Mammary epithelial cell (primary cell): ENCODE measurements around the gene ZNF431.

Experiments
- EZH2 ChIP-seq: IDR thresholded peaks from 2 replicates; pipeline ENCODE4 v1.6.1; 2012; ENCODE audit warnings: low read length, inconsistent platforms, borderline replicate concordance
- TF ChIP-seq, protein P1 (sequence below), 2 donors: IDR thresholded peaks in 1 of 2; conservative IDR thresholded peaks in 1 of 2; 2 replicates each; pipeline ENCODE4 v1.5.1; 2011 to 2012; ENCODE audit warnings: inconsistent platforms in 2 of 2, low read length in 2 of 2, mild to moderate bottlenecking in 2 of 2, control low read depth in 1 of 2, low read depth in 1 of 2; ENCODE audit not compliant: insufficient read depth in 1 of 2; ENCODE audit errors: extremely low read depth in 1 of 2

DNA sequence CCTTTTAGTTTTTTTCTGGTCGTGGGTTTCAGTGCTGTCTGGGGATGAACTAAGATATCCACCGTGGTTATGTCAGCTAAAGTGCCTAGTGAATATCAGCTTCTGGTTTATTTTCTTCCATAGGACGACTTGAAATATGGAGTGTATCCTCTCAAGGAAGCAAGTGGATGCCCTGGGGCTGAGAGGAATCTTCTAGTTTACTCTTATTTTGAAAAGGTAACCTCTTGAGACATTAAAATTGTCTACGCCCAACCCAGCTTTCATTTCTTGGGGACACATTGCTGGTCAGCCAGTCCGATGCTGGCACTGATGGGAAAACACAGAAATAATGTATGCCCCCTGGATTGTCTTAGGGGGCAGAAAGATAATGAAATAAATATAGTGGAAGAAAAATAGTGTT lies 1.6 kb downstream of the ZNF431 start:
- TF ChIP-seq, protein P1, sequence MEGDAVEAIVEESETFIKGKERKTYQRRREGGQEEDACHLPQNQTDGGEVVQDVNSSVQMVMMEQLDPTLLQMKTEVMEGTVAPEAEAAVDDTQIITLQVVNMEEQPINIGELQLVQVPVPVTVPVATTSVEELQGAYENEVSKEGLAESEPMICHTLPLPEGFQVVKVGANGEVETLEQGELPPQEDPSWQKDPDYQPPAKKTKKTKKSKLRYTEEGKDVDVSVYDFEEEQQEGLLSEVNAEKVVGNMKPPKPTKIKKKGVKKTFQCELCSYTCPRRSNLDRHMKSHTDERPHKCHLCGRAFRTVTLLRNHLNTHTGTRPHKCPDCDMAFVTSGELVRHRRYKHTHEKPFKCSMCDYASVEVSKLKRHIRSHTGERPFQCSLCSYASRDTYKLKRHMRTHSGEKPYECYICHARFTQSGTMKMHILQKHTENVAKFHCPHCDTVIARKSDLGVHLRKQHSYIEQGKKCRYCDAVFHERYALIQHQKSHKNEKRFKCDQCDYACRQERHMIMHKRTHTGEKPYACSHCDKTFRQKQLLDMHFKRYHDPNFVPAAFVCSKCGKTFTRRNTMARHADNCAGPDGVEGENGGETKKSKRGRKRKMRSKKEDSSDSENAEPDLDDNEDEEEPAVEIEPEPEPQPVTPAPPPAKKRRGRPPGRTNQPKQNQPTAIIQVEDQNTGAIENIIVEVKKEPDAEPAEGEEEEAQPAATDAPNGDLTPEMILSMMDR (conservative IDR thresholded peaks at IDR 0.05 in 1 of 2, IDR thresholded peaks at IDR 0.05 in 1 of 2; ENCODE audit: extremely low read depth in 1 of 2, insufficient read depth in 1 of 2, low read depth in 1 of 2, low read length in 2 of 2) = no peak
- TF ChIP-seq EZH2 = no peak
